ENCODE data around the gene ABR. TPM values are rescaled to one million over a fixed set of nuclear protein-coding genes. Genes with fewer than 3 reads are reported as not detected.

Gene ABR
- polyA plus RNA-seq, 1 donor from 2014 or later: 34.5 TPM

GRCh38 chr17:1123921-1124715 lies 55.7 kb downstream of the ABR start:
- Histone ChIP-seq H3K4me3 (ENCODE audit: low read length) (peak overlapping the region; percentile 42), H3F3A (ENCODE audit: insufficient read depth, low read length, poor library complexity, severe bottlenecking) (no peaks in the 10 kb centered on the region), H3K27ac (ENCODE audit: low read length) (peak overlapping the region; percentile 70), H2AFZ (ENCODE audit: low read depth, low read length) (no peak overlapping the region), H3K4me2 (ENCODE audit: low read length) (no peak overlapping the region), H3K9ac (ENCODE audit: low read length) (peak overlapping the region; percentile 50), H3K9me2 (ENCODE audit: insufficient read depth, low read length) (no peaks in the 10 kb centered on the region), H4K20me1 (ENCODE audit: insufficient read depth) (no peaks in the 10 kb centered on the region), H3K9me3 (ENCODE audit: low read length) (no peaks in the 10 kb centered on the region), H3K36me3 (ENCODE audit: insufficient read depth, low read length) (no peaks in the 10 kb centered on the region), H3K27me3 (ENCODE audit: insufficient read depth, low read depth, low read length) (no peaks in the 10 kb centered on the region), H3K79me2 (replicated peaks; ENCODE audit: insufficient read depth, low read length) (peaks cover 3% of the 10 kb centered on the region)
- TF ChIP-seq EZH2 (IDR thresholded peaks at IDR 0.05; ENCODE audit: borderline replicate concordance, insufficient read depth, low read length, poor library complexity, severe bottlenecking) (no peak), RAD21 (conservative IDR thresholded peaks at IDR 0.05) (no peak), EP300 (conservative IDR thresholded peaks at IDR 0.05; ENCODE audit: poor library complexity, severe bottlenecking) (peak; percentile 32), MXI1 (conservative IDR thresholded peaks at IDR 0.05; ENCODE audit: poor library complexity, severe bottlenecking) (peak; percentile 27), POLR2AphosphoS5 (IDR thresholded peaks at IDR 0.05) (peak; percentile 46), TAF1 (IDR thresholded peaks at IDR 0.05; ENCODE audit: low read depth) (peak; percentile 45), SMC3 (conservative IDR thresholded peaks at IDR 0.05; ENCODE audit: poor library complexity) (no peak), CTCF (IDR thresholded peaks at IDR 0.05; ENCODE audit: poor library complexity, severe bottlenecking) (no peak), REST (IDR thresholded peaks at IDR 0.05; ENCODE audit: borderline replicate concordance) (peak; percentile 24)

- Histone ChIP-seq H2AFZ (ENCODE audit: low read depth, low read length) (no peak overlapping the region), H3K9me3 (ENCODE audit: low read length) (no peaks in the 10 kb centered on the region), H3K36me3 (ENCODE audit: insufficient read depth, low read length) (no peaks in the 10 kb centered on the region), H3K27me3 (ENCODE audit: insufficient read depth, low read depth, low read length) (no peaks in the 10 kb centered on the region), H3K4me2 (ENCODE audit: low read length) (no peak overlapping the region), H3F3A (ENCODE audit: insufficient read depth, low read length, poor library complexity, severe bottlenecking) (no peaks in the 10 kb centered on the region), H3K9me2 (ENCODE audit: insufficient read depth, low read length) (no peaks in the 10 kb centered on the region), H3K79me2 (replicated peaks; ENCODE audit: insufficient read depth, low read length) (peaks cover 3% of the 10 kb centered on the region), H3K9ac (ENCODE audit: low read length) (peak overlapping the region; percentile 34), H4K20me1 (ENCODE audit: insufficient read depth) (no peaks in the 10 kb centered on the region), H3K27ac (ENCODE audit: low read length) (peak overlapping the region; percentile 70), H3K4me3 (ENCODE audit: low read length) (peak overlapping the region; percentile 42)
- TF ChIP-seq POLR2AphosphoS5 (IDR thresholded peaks at IDR 0.05): no peak
- peak; percentile 30 for TF ChIP-seq SMC3 (conservative IDR thresholded peaks at IDR 0.05; ENCODE audit: poor library complexity)
Observed at GRCh38 chr17:1123393-1123831, 56.4 kb downstream of the ABR start.
